Smooth muscle cell of the brain vasculature (primary cell): ENCODE measurements around the gene DHRS7.
"Not testable (repeated sequence)": the region's sequence is repeated elsewhere in the genome, so short reads cannot be mapped to it uniquely, and the experiment has no call there.

ENCODE experiments used
- DNase-seq: peaks from one replicate; pipeline ENCODE4 v3.0.0-alpha.2; 2012; ENCODE audit warnings: low read depth, low spot score

The DHRS7 gene

DNA sequence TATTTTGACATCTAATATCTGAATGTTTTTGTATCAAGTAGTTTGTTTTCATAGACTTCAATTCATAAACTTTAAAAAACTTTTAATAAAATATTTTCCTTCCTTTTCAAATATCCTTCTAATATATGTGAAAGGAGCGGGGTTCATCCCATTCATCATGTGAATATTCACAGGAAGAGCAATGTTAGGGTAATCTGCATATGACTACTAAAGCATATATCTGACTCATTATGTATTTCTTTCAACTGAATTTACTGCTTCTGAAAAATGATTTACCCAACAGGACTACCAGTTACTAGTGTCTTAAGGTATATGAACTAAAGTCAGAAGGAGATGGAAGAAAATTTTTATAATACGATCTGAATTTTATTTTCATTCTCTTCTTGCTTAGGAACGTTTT lies 30.5 kb downstream of the DHRS7 start:
- no peak for DNase-seq

GRCh38 chr14:60133487-60133886 lies 31.7 kb downstream of the DHRS7 start:
- DNase-seq: no peak

GRCh38 chr14:60125918-60126317 lies 39.3 kb downstream of the DHRS7 start:
- DNase-seq: no peak

GRCh38 chr14:60116181-60116580 lies 49.0 kb downstream of the DHRS7 start:
- no peak for DNase-seq

GRCh38 chr14:60114881-60115280 lies 50.3 kb downstream of the DHRS7 start:
- DNase-seq: no peak

DNA sequence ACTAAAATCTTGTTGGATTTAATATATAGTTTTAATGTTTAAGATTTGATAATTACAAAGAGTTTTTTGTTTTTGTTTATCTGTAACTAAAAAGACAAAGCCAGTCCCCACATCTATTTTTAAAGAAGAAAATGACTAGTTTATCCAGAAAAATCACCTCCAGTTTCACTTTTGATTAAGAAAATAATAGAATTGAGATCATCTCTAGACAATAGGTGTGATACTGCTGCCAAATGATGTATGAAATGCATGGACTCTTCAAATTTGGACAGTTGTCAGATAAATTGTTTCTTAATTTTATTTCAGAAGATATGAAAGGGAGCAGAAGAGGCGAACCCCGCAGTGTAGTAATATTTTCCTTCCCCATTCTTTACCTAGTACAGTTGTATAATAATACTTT lies 53.5 kb downstream of the DHRS7 start:
- DNase-seq: no peak

- no peak for DNase-seq
Measured at GRCh38 chr14:60107477-60107876, 57.7 kb downstream of the DHRS7 start.

- DNase-seq: no peak
Measured at GRCh38 chr14:60106339-60106738, 58.9 kb downstream of the DHRS7 start.

GRCh38 chr14:60102389-60102788 lies 62.8 kb downstream of the DHRS7 start:
- no peak for DNase-seq

DNA sequence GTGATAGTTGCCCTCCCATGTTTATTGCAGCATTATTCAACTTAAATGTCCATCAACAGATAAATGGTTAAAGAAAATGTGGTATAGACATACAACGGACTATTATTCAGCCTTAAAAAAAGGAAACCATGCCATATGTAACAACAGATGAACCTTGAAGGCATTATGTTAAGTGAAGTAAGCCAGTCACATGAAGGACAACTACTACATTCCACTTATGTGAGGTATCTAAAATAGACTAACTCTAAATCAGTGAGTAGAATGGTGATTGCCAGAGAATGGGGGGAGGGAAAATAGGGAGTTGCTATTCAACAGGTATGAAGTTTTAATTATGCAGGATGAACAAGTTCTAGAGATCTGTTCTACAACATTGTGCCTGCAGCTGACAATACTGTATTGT lies 63.4 kb downstream of the DHRS7 start:
- DNase-seq: no peak

DNA sequence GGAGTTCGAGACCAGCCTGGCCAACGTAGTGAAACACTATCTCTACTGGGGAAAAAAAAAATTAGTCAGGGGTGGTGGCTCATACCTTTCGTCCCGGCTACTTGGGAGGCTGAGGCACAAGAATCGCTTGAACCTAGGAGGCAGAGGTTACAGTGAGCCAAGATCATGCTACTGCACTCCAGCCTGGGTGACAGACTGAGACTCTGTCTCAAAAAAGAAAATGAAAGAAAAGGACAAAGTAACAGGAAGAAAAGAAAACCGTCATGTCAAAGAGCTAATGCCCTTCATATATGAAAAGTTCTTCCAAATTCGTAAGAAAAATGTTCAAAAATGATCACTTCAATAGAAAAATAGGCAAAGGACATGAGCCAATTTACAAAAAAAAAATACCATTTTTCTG lies 65.3 kb downstream of the DHRS7 start:
- not testable (repeated sequence) for DNase-seq

- no peak for DNase-seq
Measured at GRCh38 chr14:60097974-60098373, 67.2 kb downstream of the DHRS7 start.

DNA sequence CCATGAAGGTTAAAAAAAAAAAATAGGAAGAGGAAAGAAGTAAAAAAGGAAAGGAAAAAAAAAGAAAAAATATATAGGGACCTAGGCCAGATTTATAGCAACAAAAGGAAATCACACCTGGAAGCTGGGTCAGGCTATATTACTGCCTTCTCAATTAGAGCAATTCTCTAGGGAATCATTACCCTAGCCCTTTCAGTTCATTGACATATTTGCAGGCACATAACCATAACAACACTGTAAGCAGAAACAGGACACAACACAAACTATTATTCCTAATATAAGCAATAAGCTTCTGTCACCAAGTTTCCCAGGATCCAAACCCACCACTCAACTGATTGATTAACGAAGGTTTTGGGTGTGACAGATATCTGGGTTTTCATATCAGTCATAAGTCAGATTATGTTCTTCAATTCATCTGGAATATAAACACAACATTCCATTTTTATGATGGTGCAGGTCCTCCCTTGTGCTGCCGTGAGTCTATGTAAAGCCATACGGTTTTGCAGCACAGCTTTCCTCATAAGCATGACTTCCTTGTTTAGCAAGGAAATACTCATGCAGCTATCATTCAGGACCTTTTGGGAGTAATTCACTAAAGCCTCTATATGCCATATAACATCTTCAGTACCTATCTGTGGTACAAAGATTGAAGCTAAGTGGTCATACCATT lies 69.3 kb downstream of the DHRS7 start:
- DNase-seq: no peak

DNA sequence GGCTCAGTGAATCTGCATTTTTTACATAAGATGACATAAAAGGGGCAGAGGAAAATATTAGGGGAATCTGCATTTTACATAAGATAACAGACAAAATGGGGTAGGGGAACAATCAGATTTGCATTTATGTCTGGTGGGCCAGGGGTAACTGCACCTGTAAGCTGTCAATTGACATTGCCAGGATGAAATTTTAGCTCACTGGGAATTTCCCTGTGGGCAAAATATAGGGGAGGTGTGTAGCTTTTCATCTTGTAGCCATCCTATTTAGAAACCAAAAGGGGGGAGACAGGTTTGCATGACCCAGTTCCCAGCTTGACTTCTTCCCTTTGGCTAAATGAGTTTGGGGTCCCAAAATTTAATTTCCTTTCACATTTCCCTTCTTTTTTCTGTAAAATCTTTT lies 70.0 kb downstream of the DHRS7 start:
- no peak for DNase-seq

DNA sequence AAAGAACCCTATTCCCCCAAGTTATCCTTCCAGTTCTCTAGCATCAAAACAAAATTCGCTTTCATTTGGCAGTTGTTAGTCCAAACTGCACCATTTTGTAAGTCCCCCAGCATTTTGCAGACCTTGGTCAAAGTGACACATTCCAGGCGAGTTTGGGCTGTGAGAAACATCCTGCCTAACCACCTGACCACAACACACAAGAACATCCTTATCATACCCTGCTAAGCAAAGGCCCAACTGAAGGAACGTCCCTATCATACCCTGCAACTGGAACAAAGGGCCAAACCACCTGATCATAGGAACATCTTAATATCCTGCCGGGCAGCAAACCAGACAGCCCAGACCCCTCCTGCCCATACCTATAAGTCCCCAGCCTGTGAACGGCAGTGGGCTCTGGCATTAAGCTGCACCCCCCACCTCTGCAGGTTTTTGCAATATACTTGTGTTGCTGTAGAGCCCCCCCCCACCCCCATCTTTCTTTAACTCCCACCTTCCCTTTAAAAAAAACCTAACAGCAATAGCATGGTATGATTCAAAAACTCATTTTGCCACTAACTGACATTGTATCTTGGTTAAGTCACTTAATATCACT lies 70.8 kb downstream of the DHRS7 start:
- no peak for DNase-seq
